Ureter (tissue), 1 donor: Measurements from ENCODE around the gene NEDD8. TPM values are rescaled to one million over a fixed set of nuclear protein-coding genes. Genes with fewer than 3 reads are reported as not detected.
A peak's percentile ranks its signal among the peaks of the same experiment; 100 is the strongest.

Experiments
- DNase-seq: peaks from one replicate; pipeline ENCODE4 v3.0.0-alpha.2; 2020; ENCODE audit warnings: low spot score
- total RNA-seq: library from RNA; stranded (reverse); gene quantifications from one replicate; pipeline ENCODE4 v1.2.4, GENCODE V29; 2023
- donor health status: DM: yes; HTN: yes; CAD: no.

The NEDD8 gene
- total RNA-seq, 1 donor from 2014 or later: 159 TPM

GRCh38 chr14:24197056-24197450, 35.1 kb downstream of the NEDD8 start:
- DNase-seq: no peak

- no peak for DNase-seq
Observed at GRCh38 chr14:24196071-24197055, 35.8 kb downstream of the NEDD8 start.

- peak; percentile 88 for DNase-seq
Observed at GRCh38 chr14:24195186-24196070, 36.7 kb downstream of the NEDD8 start, which contains the start of gene TM9SF1. TSS of gene TM9SF1 (minus strand) at chr14:24195441. CDS start at chr14:24195019, 422 bp downstream.

- no peak for DNase-seq
Observed at GRCh38 chr14:24194873-24195185, 37.3 kb downstream of the NEDD8 start.

- no peak for DNase-seq
Observed at GRCh38 chr14:24194186-24194872, 37.8 kb downstream of the NEDD8 start.

GRCh38 chr14:24192933-24193332, 39.2 kb downstream of the NEDD8 start:
- DNase-seq: no peak

- DNase-seq: no peak
Observed at GRCh38 chr14:24190416-24190815, 41.8 kb downstream of the NEDD8 start.

- no peak for DNase-seq
Observed at GRCh38 chr14:24189460-24189859, 42.7 kb downstream of the NEDD8 start.

- DNase-seq: no peak
Observed at GRCh38 chr14:24189059-24189375, 43.1 kb downstream of the NEDD8 start.

- DNase-seq: peak; percentile 98
Observed at GRCh38 chr14:24188251-24189058, 43.7 kb downstream of the NEDD8 start, which contains the start of gene IPO4. TSS of gene IPO4 (minus strand) at chr14:24188816. CDS start at chr14:24188787, 29 bp downstream.

- DNase-seq: no peak
Observed at GRCh38 chr14:24187539-24187915, 44.6 kb downstream of the NEDD8 start.

- DNase-seq: no peak
Observed at GRCh38 chr14:24186831-24187538, 45.2 kb downstream of the NEDD8 start.

- no peak for DNase-seq
Observed at GRCh38 chr14:24185741-24186140, 46.4 kb downstream of the NEDD8 start.

- no peak for DNase-seq
Observed at GRCh38 chr14:24185026-24185425, 47.1 kb downstream of the NEDD8 start.

- no peak for DNase-seq
Observed at GRCh38 chr14:24184104-24184970, 47.8 kb downstream of the NEDD8 start.

- DNase-seq: no peak
Observed at GRCh38 chr14:24183014-24183481, 49.1 kb downstream of the NEDD8 start.

GRCh38 chr14:24182110-24182882, 49.9 kb downstream of the NEDD8 start:
- no peak for DNase-seq

GRCh38 chr14:24181371-24182077, 50.6 kb downstream of the NEDD8 start:
- no peak for DNase-seq
